ENCODE data around the gene EPS8L3. TPM values are rescaled to one million over a fixed set of nuclear protein-coding genes. Genes with fewer than 3 reads are reported as not detected.

Gene EPS8L3
- total and polyA plus RNA-seq, 2 donors (not counting 3 experiments of a cell fraction or from before 2014, with no cell fraction given): not detected

- Histone ChIP-seq H3K4me1 (ENCODE audit: control insufficient read depth, extremely low read depth, insufficient read depth, low read length) (no peaks in the 10 kb centered on the region), H3K9ac (replicated peaks; ENCODE audit: extremely low read depth, insufficient read depth, low read length) (no peak overlapping the region), H3K27ac (ENCODE audit: insufficient read depth, low read depth, low read length) (no peak overlapping the region), H3K9me1 (replicated peaks; ENCODE audit: control insufficient read depth, extremely low read depth, insufficient read depth, low read length) (no peaks in the 10 kb centered on the region), H3K4me3 (replicated peaks in 1 of 3; ENCODE audit: insufficient read depth in 1 of 3, low read depth in 1 of 3, low read length in 3 of 3) (no peak overlapping the region), H3K79me2 (ENCODE audit: control insufficient read depth, insufficient read depth, low read length) (no peaks in the 10 kb centered on the region), H4K20me1 (replicated peaks; ENCODE audit: control insufficient read depth, extremely low read depth, insufficient read depth, low read length) (no peaks in the 10 kb centered on the region), H2AFZ (ENCODE audit: low read depth, low read length) (no peak overlapping the region), H3K36me3 (ENCODE audit: control insufficient read depth in 2 of 2, extremely low read depth in 1 of 2, insufficient read depth in 2 of 2, low read length in 2 of 2) (no peaks in the 10 kb centered on the region), H3K27me3 (ENCODE audit: control insufficient read depth in 2 of 2, insufficient read depth in 2 of 2, low read length in 2 of 2) (peaks cover 4 to 15% of the 10 kb centered on the region in 2 experiments), H3K4me2 (ENCODE audit: insufficient read depth, low read length) (no peak overlapping the region), H3K9me3 (replicated peaks; ENCODE audit: control insufficient read depth, insufficient read depth, low read length) (no peaks in the 10 kb centered on the region)
- POLR2A ChIA-PET: no interaction called here
- BruUV-seq (replicated peaks): no TSS peak
- CTCF ChIA-PET: no interaction called here
- intact Hi-C loops (cut with micrococcal nuclease): no loop called here
- dilution Hi-C loops (cut with MboI; ENCODE audit: extremely low pct_ligation_motif_present, low sequenced_read_pairs): no loop called here
- DNase-seq (ENCODE audit: low read depth, low spot score) (no peak), FAIRE-seq (no peak)
- no peak for TF ChIP-seq GATA2 (IDR thresholded peaks at IDR 0.05; ENCODE audit: insufficient read depth, insufficient read length, low read depth, low read length)
- TF ChIP-seq FOS (IDR thresholded peaks at IDR 0.05; ENCODE audit: borderline replicate concordance, insufficient read depth, low read length): no peak
- no peak for TF ChIP-seq EZH2 (IDR thresholded peaks at IDR 0.05; ENCODE audit: borderline replicate concordance, low read depth, low read length, severe bottlenecking)
- no peak for TF ChIP-seq JUN (IDR thresholded peaks at IDR 0.05; ENCODE audit: borderline replicate concordance, insufficient read depth, insufficient read length, low read depth)
- TF ChIP-seq POLR2A (IDR thresholded peaks at IDR 0.05; ENCODE audit: low read depth, low read length): no peak
- no peak for TF ChIP-seq MAX (IDR thresholded peaks at IDR 0.05; ENCODE audit: insufficient read depth, insufficient read length)
- no peak for TF ChIP-seq MYC (IDR thresholded peaks at IDR 0.05; ENCODE audit: low read depth, low read length)
- no peak for TF ChIP-seq POLR2AphosphoS5 (IDR thresholded peaks at IDR 0.05; ENCODE audit: insufficient read depth, low read depth, low read length)
These were observed 31.3 kb downstream of the EPS8L3 start for GRCh38 chr1:109732390-109732881.

- Histone ChIP-seq H3K9ac (replicated peaks; ENCODE audit: extremely low read depth, insufficient read depth, low read length) (no peak overlapping the region), H3K27ac (ENCODE audit: insufficient read depth, low read depth, low read length) (no peak overlapping the region), H3K27me3 (ENCODE audit: control insufficient read depth in 2 of 2, insufficient read depth in 2 of 2, low read length in 2 of 2) (peaks cover 7 to 19% of the 10 kb centered on the region in 2 experiments), H4K20me1 (replicated peaks; ENCODE audit: control insufficient read depth, extremely low read depth, insufficient read depth, low read length) (no peaks in the 10 kb centered on the region), H3K4me3 (replicated peaks in 1 of 3; ENCODE audit: insufficient read depth in 1 of 3, low read depth in 1 of 3, low read length in 3 of 3) (no peak overlapping the region), H3K4me1 (ENCODE audit: control insufficient read depth, extremely low read depth, insufficient read depth, low read length) (no peaks in the 10 kb centered on the region), H3K4me2 (ENCODE audit: insufficient read depth, low read length) (no peak overlapping the region), H3K36me3 (ENCODE audit: control insufficient read depth in 2 of 2, extremely low read depth in 1 of 2, insufficient read depth in 2 of 2, low read length in 2 of 2) (no peaks in the 10 kb centered on the region), H3K9me3 (replicated peaks; ENCODE audit: control insufficient read depth, insufficient read depth, low read length) (no peaks in the 10 kb centered on the region), H3K9me1 (replicated peaks; ENCODE audit: control insufficient read depth, extremely low read depth, insufficient read depth, low read length) (no peaks in the 10 kb centered on the region), H3K79me2 (ENCODE audit: control insufficient read depth, insufficient read depth, low read length) (no peaks in the 10 kb centered on the region), H2AFZ (ENCODE audit: low read depth, low read length) (no peak overlapping the region)
- CTCF ChIA-PET: no interaction called here
- intact Hi-C loops (cut with micrococcal nuclease) (no loop called here), dilution Hi-C loops (cut with MboI; ENCODE audit: extremely low pct_ligation_motif_present, low sequenced_read_pairs) (no loop called here)
- BruUV-seq (replicated peaks): no TSS peak
- FAIRE-seq: no peak
- POLR2A ChIA-PET: no interaction called here
- no peak for TF ChIP-seq POLR2AphosphoS5 (IDR thresholded peaks at IDR 0.05; ENCODE audit: insufficient read depth, low read depth, low read length)
- TF ChIP-seq MYC (IDR thresholded peaks at IDR 0.05; ENCODE audit: low read depth, low read length): no peak
- no peak for TF ChIP-seq GATA2 (IDR thresholded peaks at IDR 0.05; ENCODE audit: insufficient read depth, insufficient read length, low read depth, low read length)
- TF ChIP-seq MAX (IDR thresholded peaks at IDR 0.05; ENCODE audit: insufficient read depth, insufficient read length): no peak
- no peak for TF ChIP-seq EZH2 (IDR thresholded peaks at IDR 0.05; ENCODE audit: borderline replicate concordance, low read depth, low read length, severe bottlenecking)
- no peak for TF ChIP-seq CTCF (IDR thresholded peaks at IDR 0.05; ENCODE audit: extremely low read depth in 1 of 2, insufficient read depth in 1 of 2, low read depth in 1 of 2, low read length in 2 of 2)
- DNase-seq (ENCODE audit: low read depth, low spot score): no peak
These were observed 33.1 kb downstream of the EPS8L3 start for GRCh38 chr1:109730666-109731065.

All from endothelial cell of umbilical vein (primary cell).